HG03280 (cell line): Measurements from ENCODE around the gene TRAP1.
"Not testable (repeated sequence)": the region's sequence is repeated elsewhere in the genome, so short reads cannot be mapped to it uniquely, and the experiment has no call there.

Source experiments
- ATAC-seq: cut with Tn5 transposase; IDR thresholded peaks from one replicate; pipeline ENCODE4 v1.9.1; 2021; ENCODE audit warnings: mild to moderate bottlenecking, moderate library complexity; ENCODE audit not compliant: unreplicated experiment

TRAP1 gene

DNA sequence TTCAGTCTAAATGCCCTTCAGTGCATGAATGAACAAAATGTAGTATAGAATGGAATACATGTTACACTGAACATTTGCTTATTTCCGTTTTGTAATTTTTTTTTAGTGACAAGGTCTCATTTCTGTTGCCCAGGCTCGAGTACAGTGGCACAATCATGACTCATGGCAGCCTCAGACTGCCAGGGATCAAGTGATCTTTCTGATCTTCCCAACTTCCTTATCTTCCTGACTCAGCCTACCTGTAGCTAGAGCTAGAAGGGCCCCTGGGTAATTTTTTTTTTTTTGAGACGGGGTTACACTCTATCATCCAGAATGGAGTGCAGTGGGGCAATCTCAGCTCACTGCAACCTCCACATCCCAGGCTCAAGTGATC lies 98.6 kb downstream of the TRAP1 start:
- no peak for ATAC-seq

- no peak for ATAC-seq
Observed at GRCh38 chr16:3612510-3613466, 104.5 kb downstream of the TRAP1 start.

DNA sequence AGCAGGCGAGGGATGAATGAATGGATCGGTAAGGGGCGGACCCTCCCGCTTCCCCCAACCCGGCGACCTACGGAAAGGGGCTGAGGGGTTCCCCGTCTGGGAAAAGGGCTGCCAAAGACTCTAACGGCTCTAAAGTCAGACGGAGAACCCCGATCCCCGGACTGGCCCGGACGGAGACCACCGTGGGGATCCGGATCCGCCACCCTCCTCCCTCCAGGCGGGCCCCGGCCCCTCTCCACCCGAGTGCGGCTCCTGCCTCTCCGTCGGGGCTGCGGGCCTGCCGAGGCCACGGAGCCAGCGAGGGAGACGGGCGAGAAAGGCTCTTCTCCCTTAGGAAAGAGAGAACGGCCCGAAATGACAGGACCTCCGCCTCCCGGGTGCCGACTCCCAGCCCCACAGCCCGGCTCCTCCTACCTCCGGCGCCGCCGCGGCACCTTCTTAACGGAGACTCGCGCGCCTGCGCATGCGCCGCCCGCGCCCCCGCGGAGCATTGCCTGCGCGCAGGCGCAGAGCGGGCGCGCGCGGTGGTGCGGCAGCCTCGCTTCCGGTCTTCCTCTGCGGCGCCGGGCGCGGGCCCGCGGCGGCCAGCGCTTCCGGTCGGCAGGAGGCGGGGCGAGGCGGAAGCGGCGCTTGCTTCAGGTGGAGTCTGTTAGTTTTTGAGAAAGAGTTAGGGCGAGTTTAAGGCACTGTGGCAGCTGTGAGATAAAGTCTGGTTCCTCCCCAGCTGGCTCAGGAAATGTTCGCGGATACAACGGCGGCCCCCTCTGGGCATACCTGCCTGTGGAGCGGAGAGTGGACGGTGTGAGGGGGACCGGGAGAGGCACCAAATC lies 106.0 kb downstream of the TRAP1 start, which contains the start of gene SLX4:
Gene SLX4, minus strand, starts transcription at position 461 of the 830 bp plus-strand sequence. CDS start 2,642 bp downstream, outside the sequence.
- ATAC-seq: peak; percentile 81

GRCh38 chr16:3610698-3611145 lies 106.6 kb downstream of the TRAP1 start:
- no peak for ATAC-seq

DNA sequence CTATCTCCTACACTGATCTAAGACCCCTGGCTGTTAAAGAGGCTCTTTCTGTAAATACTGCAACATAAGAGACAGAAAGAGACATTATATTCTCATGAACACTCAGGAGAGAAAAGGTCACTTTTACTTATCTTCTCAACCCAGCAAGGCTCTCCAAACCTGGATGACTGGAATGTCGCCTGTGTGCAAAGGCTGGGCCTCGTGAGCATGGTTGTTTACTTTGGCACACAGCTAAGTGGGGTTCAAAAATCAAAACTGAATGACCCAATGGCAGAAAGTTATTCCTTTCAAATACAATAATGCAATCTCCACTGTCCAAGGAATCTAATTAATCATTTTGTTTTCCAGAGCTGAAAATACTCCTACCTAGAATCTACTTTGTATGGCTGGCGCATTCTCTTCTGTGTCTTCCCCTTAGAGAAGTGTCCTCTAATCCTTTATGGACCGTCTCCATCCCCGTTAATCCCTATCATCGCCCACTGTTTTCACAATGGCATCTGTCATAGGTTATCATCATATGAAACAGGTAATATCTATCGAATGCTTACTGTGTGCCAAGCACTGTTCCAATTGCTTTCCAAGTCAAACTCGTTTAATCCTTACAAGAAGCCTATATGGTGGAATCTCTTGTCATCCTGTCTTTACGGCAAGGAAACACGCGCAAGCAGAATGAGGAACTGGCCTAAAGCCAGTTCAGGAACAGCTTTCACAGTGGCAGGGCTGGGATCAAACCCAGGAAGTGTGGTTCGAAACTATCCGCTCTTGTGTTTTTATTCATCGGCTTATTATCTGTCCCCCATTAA lies 107.2 kb downstream of the TRAP1 start:
- ATAC-seq: no peak

- not testable (repeated sequence) for ATAC-seq
Observed at GRCh38 chr16:3608976-3609375, 108.3 kb downstream of the TRAP1 start.

- no peak for ATAC-seq
Observed at GRCh38 chr16:3608069-3608468, 109.3 kb downstream of the TRAP1 start.
